A549 (cell line): Measurements from ENCODE around the gene GGN. TPM values are rescaled to one million over a fixed set of nuclear protein-coding genes. Genes with fewer than 3 reads are reported as not detected.

ENCODE experiments used
- ATAC-seq, 2 experiments: fragments of 200-7000 bp in 1 of 2; fragments of >200 bp in 1 of 2; cut with Nextera tagmentation in 1 of 2; cut with Tn5 transposase in 1 of 2; 3 replicates each; pipeline versions ENCODE4 v1.8.0 to v1.9.1; 2018 to 2020; ENCODE audit warnings: mild to moderate bottlenecking in 1 of 2, moderate library complexity in 1 of 2
- CTCF ChIA-PET: fragments of 300-600 bp; sonication (Branson Sonifier 250); formaldehyde crosslinking; extraction: SDS; loops from one replicate; lab custom pipeline; 2021; ENCODE audit warnings: antibody characterized with exemption, inconsistent platforms; lab: Yijun Ruan, JAX
- POLR2A ChIA-PET: fragments of 350-600 bp; formaldehyde crosslinking; extraction: SDS; loops from one replicate; lab custom pipeline; 2021; ENCODE audit warnings: antibody characterized with exemption, inconsistent platforms; lab: Yijun Ruan, JAX
- DNase-seq, 2 experiments: peaks; one replicate each; pipeline versions ENCODE4 v3.0.0 to v3.0.0-alpha.2; 2011 to 2016; ENCODE audit warnings: low read depth in 1 of 2, low spot score in 1 of 2
- FAIRE-seq: peaks from 2 replicates; lab custom pipeline; 2011; peaks lifted over from hg19 to GRCh38; lab: Jason Lieb, UNC
- H3K27ac ChIP-seq, 2 experiments: fragments of >200 bp; sonication (Bioruptor Twin); formaldehyde crosslinking; 3 replicates each; pipeline ENCODE4 v1.5.1; 2016 to 2017
- H3K4me1 ChIP-seq: fragments of >200 bp; sonication (Bioruptor Twin); formaldehyde crosslinking; 3 replicates; pipeline ENCODE4 v1.6.1; 2016
- H3K4me2 ChIP-seq: fragments of >200 bp; sonication (Bioruptor Twin); formaldehyde crosslinking; 3 replicates; pipeline ENCODE4 v1.6.1; 2016
- H3K4me3 ChIP-seq: fragments of >200 bp; sonication (Bioruptor Twin); formaldehyde crosslinking; 3 replicates; pipeline ENCODE4 v1.5.1; 2016
- H3K9me3 ChIP-seq: fragments of >200 bp; sonication (Bioruptor Twin); formaldehyde crosslinking; 3 replicates; pipeline ENCODE4 v1.6.1; 2016
- CHD2 ChIP-seq: fragments of 150-350 bp; IDR thresholded peaks from 2 replicates; pipeline ENCODE4 v1.6.1; 2014; ENCODE audit warnings: low read length; ENCODE audit not compliant: partially characterized antibody
- CHD4 ChIP-seq: fragments of 200-600 bp; sonication (generic); IDR thresholded peaks from 2 replicates; pipeline ENCODE4 v1.6.1; 2016; ENCODE audit warnings: antibody characterized with exemption, mild to moderate bottlenecking, borderline replicate concordance
- ELK1 ChIP-seq: fragments of 150-350 bp; IDR thresholded peaks from 2 replicates; pipeline ENCODE4 v1.6.1; 2014; ENCODE audit warnings: low read depth, mild to moderate bottlenecking, low read length
- FOSB ChIP-seq: fragments of 250-450 bp; sonication (Bioruptor Pico); IDR thresholded peaks from 2 replicates; pipeline ENCODE4 v1.5.0; 2020; ENCODE audit warnings: mild to moderate bottlenecking, moderate library complexity
- GATA3 ChIP-seq: IDR thresholded peaks from 2 replicates; pipeline ENCODE4 v1.6.1; 2012; ENCODE audit warnings: borderline replicate concordance
- HES2 ChIP-seq: fragments of >200 bp; sonication (Bioruptor Twin); formaldehyde crosslinking; IDR thresholded peaks from 2 replicates; pipeline ENCODE4 v1.6.1; 2016
- HMGXB4 ChIP-seq: fragments of 250-450 bp; sonication (Bioruptor Pico); IDR thresholded peaks from 2 replicates; pipeline ENCODE4 v1.5.0; 2021; ENCODE audit warnings: mild to moderate bottlenecking, moderate library complexity, borderline replicate concordance
- HOXB5 ChIP-seq: fragments of 250-450 bp; sonication (Bioruptor Pico); IDR thresholded peaks from 2 replicates; pipeline ENCODE4 v1.5.0; 2020; ENCODE audit warnings: mild to moderate bottlenecking, moderate library complexity
- JUN ChIP-seq, 2 experiments: fragments of >200 bp; sonication (Bioruptor Twin); formaldehyde crosslinking; IDR thresholded peaks; 2 replicates in 1 of 2; 3 replicates in 1 of 2; pipeline ENCODE4 v1.6.1; 2016 to 2017
- JUNB ChIP-seq: fragments of >200 bp; sonication (Bioruptor Twin); formaldehyde crosslinking; IDR thresholded peaks from 2 replicates; pipeline ENCODE4 v1.6.1; 2016
- KDM1A ChIP-seq: fragments of 200-600 bp; sonication (generic); IDR thresholded peaks from 2 replicates; pipeline ENCODE4 v1.6.1; 2016; ENCODE audit warnings: low read depth, mild to moderate bottlenecking
- KDM5A ChIP-seq: fragments of 200-600 bp; sonication (generic); IDR thresholded peaks from 2 replicates; pipeline ENCODE4 v1.6.1; 2016; ENCODE audit warnings: antibody characterized with exemption, mild to moderate bottlenecking
- MAX ChIP-seq: IDR thresholded peaks from 2 replicates; pipeline ENCODE4 v1.6.1; 2012
- PHF8 ChIP-seq: fragments of 200-600 bp; sonication (generic); IDR thresholded peaks from 2 replicates; pipeline ENCODE4 v1.6.1; 2016; ENCODE audit warnings: low read depth, mild to moderate bottlenecking, antibody characterized with exemption, moderate library complexity, borderline replicate concordance
- RCOR1 ChIP-seq: fragments of 150-350 bp; IDR thresholded peaks from 2 replicates; pipeline ENCODE4 v1.6.1; 2014; ENCODE audit warnings: antibody characterized with exemption, low read length, low read depth
- REST ChIP-seq: fragments of 200-600 bp; sonication (generic); IDR thresholded peaks from 2 replicates; pipeline ENCODE4 v1.6.1; 2016; ENCODE audit warnings: antibody characterized with exemption, mild to moderate bottlenecking, moderate library complexity
- SREBF2 ChIP-seq: fragments of 450-650 bp; IDR thresholded peaks from 2 replicates; pipeline ENCODE4 v1.6.1; 2014; ENCODE audit warnings: mild to moderate bottlenecking, moderate library complexity
- TFCP2L1 ChIP-seq: fragments of 250-450 bp; sonication (Bioruptor Pico); IDR thresholded peaks from 2 replicates; pipeline ENCODE4 v1.5.0; 2021; ENCODE audit warnings: mild to moderate bottlenecking
- TP53 ChIP-seq: fragments of 250-450 bp; sonication (Bioruptor Pico); IDR thresholded peaks from 2 replicates; pipeline ENCODE4 v1.5.0; 2021; ENCODE audit warnings: mild to moderate bottlenecking, moderate library complexity
- USF2 ChIP-seq: fragments of 450-650 bp; IDR thresholded peaks from 2 replicates; pipeline ENCODE4 v1.6.1; 2014; ENCODE audit warnings: antibody characterized with exemption
- WGBS: methylation state at CpG from one replicate; pipeline ENCODE4 v1.1.6; 2017; ENCODE audit errors: missing lambda C conversion rate; 5-methylcytosine and 5-hydroxymethylcytosine counted together
- polyA plus RNA-seq, 4 experiments: library from polyadenylated mRNA; depleted of rRNA in 3 of 4; stranded (reverse); fragments of >200 nt; fragmentation: RNase III in 1 of 4; extraction: RNeasy Plus Mini Kit Qiagen cat#74134 plus additional on column Dnase treatment in 1 of 4; gene quantifications; 2 replicates in 3 of 4; 3 replicates in 1 of 4; pipeline ENCODE4 v1.2.3, GENCODE V29; 2011 to 2017

Gene GGN
- polyA plus RNA-seq, 2 of the 4 experiments (the other 2 are of a cell fraction) = 0.46 TPM; not detected in 1

GRCh38 chr19:38395381-38396114, 7.7 kb upstream of the GGN start:
- Histone ChIP-seq H3K4me2 (no peak overlapping the region), H3K27ac (no peak overlapping the region), H3K4me3 (no peak overlapping the region), H3K4me1 (peaks cover 20% of the 10 kb centered on the region), H3K9me3 (no peaks in the 10 kb centered on the region)
- WGBS = 94% methylated on average over 84 of the region's 86 CpGs
- ATAC-seq (no peak), DNase-seq (no peak), FAIRE-seq (no peak)
- POLR2A ChIA-PET = no interaction called here
- CTCF ChIA-PET = interaction anchor here (1.1 to 14.1 kb wide), 4 partner anchors 5 to 535 kb away, joined by 3 to 254 read pairs (median 132); partner anchors contain the start of genes FAM98C, GGN, MRPS12 and SARS2
- TF ChIP-seq FOSB = no peak
- TF ChIP-seq CHD2 = no peak
- no peak for TF ChIP-seq RCOR1
- no peak for TF ChIP-seq SREBF2
- TF ChIP-seq ELK1 = no peak
- TF ChIP-seq HMGXB4 (CRISPR knock-in tag) = no peak
- TF ChIP-seq USF2 = no peak
- no peak for TF ChIP-seq GATA3
- no peak for TF ChIP-seq KDM1A
- no peak for TF ChIP-seq REST
- TF ChIP-seq PHF8 = no peak
- TF ChIP-seq TP53 (CRISPR knock-in tag) = no peak

- POLR2A ChIA-PET = interaction anchor here (1.6 to 1.8 kb wide), 2 partner anchors 8 to 20 kb away, joined by 4 to 6 read pairs; partner anchors contain the start of genes FAM98C and PSMD8
- DNase-seq (no peak), ATAC-seq (no peak), FAIRE-seq (no peak)
- no peak overlapping the region for H3K4me2 ChIP-seq
- H3K9me3 ChIP-seq = no peaks in the 10 kb centered on the region
- H3K4me1 ChIP-seq = peaks cover 28% of the 10 kb centered on the region
- TF ChIP-seq TFCP2L1 (CRISPR knock-in tag) = no peak
- no peak for TF ChIP-seq USF2
- no peak for TF ChIP-seq JUN (IDR thresholded peaks at IDR 0.05)
- TF ChIP-seq JUNB = no peak
- no peak for TF ChIP-seq MAX
- no peak for TF ChIP-seq GATA3
- TF ChIP-seq HES2 = no peak
- no peak for TF ChIP-seq KDM5A
- no peak for TF ChIP-seq CHD4
- no peak for TF ChIP-seq HOXB5
- H3K4me3 ChIP-seq = no peak overlapping the region
- CTCF ChIA-PET = interaction anchor here (0.5 to 14.1 kb wide), 8 partner anchors 5 to 670 kb away, joined by 3 to 254 read pairs (median 4); partner anchors contain the start of genes FAM98C, GGN, MRPS12 and PSMD8
- 94% methylated on average over 30 of the region's 30 CpGs for WGBS
- no peak overlapping the region for H3K27ac ChIP-seq
Observed at GRCh38 chr19:38394488-38394887, 6.7 kb upstream of the GGN start.
